ENCODE measurements around the gene TBC1D4. TPM values are rescaled to one million over a fixed set of nuclear protein-coding genes. Genes with fewer than 3 reads are reported as not detected.

TBC1D4 gene
- total RNA-seq, 1 experiment from 2014 or later = 5.5 TPM

- in situ Hi-C loops (cut with HindIII; ENCODE audit: low pct_unique_long_range_greater_than_20kb, low sequenced_read_pairs) = no loop called here
- CTCF ChIA-PET = no interaction called here
These were observed 7.0 kb downstream of the TBC1D4 start for GRCh38 chr13:75474956-75475355.

GRCh38 chr13:75473468-75473867 is 8.5 kb downstream of the TBC1D4 start:
- POLR2A ChIA-PET = no interaction called here
- no TSS peak for BruUV-seq (replicated peaks)
- H3K9me3 ChIP-seq (ENCODE audit: control insufficient read depth, insufficient read depth, low read depth, low read length) = no peaks in the 10 kb centered on the region
- no peaks in the 10 kb centered on the region for H3K36me3 ChIP-seq (ENCODE audit: control insufficient read depth, insufficient read depth, low read length)
- CTCF ChIA-PET = no interaction called here
- in situ Hi-C loops (cut with HindIII; ENCODE audit: low pct_unique_long_range_greater_than_20kb, low sequenced_read_pairs) = no loop called here
- intact Hi-C loops (cut with micrococcal nuclease; ENCODE audit: unreplicated experiment) = no loop called here
- TF ChIP-seq POLR2AphosphoS5 (IDR thresholded peaks at IDR 0.05; ENCODE audit: low read depth, low read length) (no peak), CTCF (IDR thresholded peaks at IDR 0.05) (no peak), TCF7L2 (IDR thresholded peaks at IDR 0.05; ENCODE audit: low read depth, low read length) (no peak), SIN3A (IDR thresholded peaks at IDR 0.05; ENCODE audit: borderline replicate concordance, insufficient read depth, low read depth, low read length) (no peak), REST (IDR thresholded peaks at IDR 0.05; ENCODE audit: insufficient read depth in 1 of 2, low read depth in 2 of 2, low read length in 1 of 2) (no peak)
- no peaks in the 10 kb centered on the region for H3K27me3 ChIP-seq (ENCODE audit: control insufficient read depth, insufficient read depth, low read length)
- ATAC-seq (no peak), DNase-seq (ENCODE audit: low read depth, low spot score) (no peak)
- H3K4me3 ChIP-seq (ENCODE audit: low read depth in 2 of 2, low read length in 2 of 2) = no peak overlapping the region
- no peaks in the 10 kb centered on the region for H3K4me1 ChIP-seq (ENCODE audit: control insufficient read depth, insufficient read depth, low read length)
- no peak overlapping the region for H3K27ac ChIP-seq (ENCODE audit: low read length)

More at GRCh38 chr13:75474956-75475355, 7.0 kb downstream of the TBC1D4 start:
- DNase-seq (ENCODE audit: low read depth, low spot score) (no peak), ATAC-seq (no peak)
- no TSS peak for BruUV-seq (replicated peaks)
- Histone ChIP-seq H3K9me3 (ENCODE audit: control insufficient read depth, insufficient read depth, low read depth, low read length) (no peaks in the 10 kb centered on the region), H3K36me3 (ENCODE audit: control insufficient read depth, insufficient read depth, low read length) (no peaks in the 10 kb centered on the region), H3K4me3 (ENCODE audit: low read depth in 2 of 2, low read length in 2 of 2) (no peak overlapping the region), H3K27me3 (ENCODE audit: control insufficient read depth, insufficient read depth, low read length) (no peaks in the 10 kb centered on the region), H3K27ac (ENCODE audit: low read length) (no peak overlapping the region), H3K4me1 (ENCODE audit: control insufficient read depth, insufficient read depth, low read length) (no peaks in the 10 kb centered on the region)
- no peak for TF ChIP-seq POLR2AphosphoS5 (IDR thresholded peaks at IDR 0.05; ENCODE audit: low read depth, low read length)
- TF ChIP-seq CTCF (IDR thresholded peaks at IDR 0.05) = no peak
- no peak for TF ChIP-seq SIN3A (IDR thresholded peaks at IDR 0.05; ENCODE audit: borderline replicate concordance, insufficient read depth, low read depth, low read length)
- TF ChIP-seq TCF7L2 (IDR thresholded peaks at IDR 0.05; ENCODE audit: low read depth, low read length) = no peak
- TF ChIP-seq REST (IDR thresholded peaks at IDR 0.05; ENCODE audit: insufficient read depth in 1 of 2, low read depth in 2 of 2, low read length in 1 of 2) = no peak
- POLR2A ChIA-PET = no interaction called here
- intact Hi-C loops (cut with micrococcal nuclease; ENCODE audit: unreplicated experiment) = no loop called here

Data from Panc1 (cell line).